Astrocyte (in vitro differentiated cells and primary cell): Measurements from ENCODE around the gene NEMP1.

Experiments
- CTCF ChIP-seq: IDR thresholded peaks from 2 replicates; pipeline ENCODE4 v1.5.1; 2011; ENCODE audit warnings: low read depth, mild to moderate bottlenecking, inconsistent platforms, low read length, moderate library complexity; ENCODE audit not compliant: insufficient read depth
- EZH2 ChIP-seq: IDR thresholded peaks from 2 replicates; pipeline ENCODE4 v1.6.1; 2012; ENCODE audit warnings: mild to moderate bottlenecking, low read length, inconsistent platforms; ENCODE audit not compliant: insufficient read depth

GRCh38 chr12:57031789-57032188 is 46.8 kb downstream of the NEMP1 start:
- TF ChIP-seq CTCF (no peak), EZH2 (no peak)
